ENCODE measurements around the gene FDPS. TPM values are rescaled to one million over a fixed set of nuclear protein-coding genes. Genes with fewer than 3 reads are reported as not detected.

FDPS gene
- total and polyA plus RNA-seq, 2 experiments from 2014 or later: 284 to 347 TPM

DNA sequence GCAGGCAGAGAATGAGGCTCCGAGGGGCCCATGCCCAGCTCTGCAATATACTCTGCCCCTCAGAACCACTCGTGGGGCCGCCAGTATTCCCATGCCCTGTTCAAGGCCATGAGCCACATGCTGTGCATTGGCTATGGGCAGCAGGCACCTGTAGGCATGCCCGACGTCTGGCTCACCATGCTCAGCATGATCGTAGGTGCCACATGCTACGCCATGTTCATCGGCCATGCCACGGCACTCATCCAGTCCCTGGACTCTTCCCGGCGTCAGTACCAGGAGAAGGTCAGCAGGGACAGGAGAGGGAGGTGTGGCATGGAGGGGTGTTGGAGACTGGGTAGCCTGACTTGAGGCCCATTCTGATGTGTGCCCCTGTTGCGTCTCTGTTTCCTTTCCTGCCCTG, 24.2 kb upstream of the FDPS start:
- 95% methylated on average over 12 of the region's 12 CpGs for WGBS (ENCODE audit: low lambda C conversion rate, missing lambda C conversion rate)
- Histone ChIP-seq H3K79me2 (no peaks in the 10 kb centered on the region), H3K9me2 (replicated peaks; ENCODE audit: insufficient read depth) (no peaks in the 10 kb centered on the region), H3K27me3 (no peaks in the 10 kb centered on the region), H4K20me1 (ENCODE audit: insufficient read depth, poor library complexity, severe bottlenecking) (no peaks in the 10 kb centered on the region), H3K4me2 (no peak overlapping the region), H3K9me3 (ENCODE audit: low read depth) (no peaks in the 10 kb centered on the region), H3K36me3 (replicated peaks; ENCODE audit: insufficient read depth, low read depth) (no peaks in the 10 kb centered on the region), H2AFZ (no peak overlapping the region), H3K4me3 (no peak overlapping the region), H3K27ac (no peak overlapping the region), H3K4me1 (ENCODE audit: insufficient read depth) (no peaks in the 10 kb centered on the region)
- TF ChIP-seq EZH2phosphoT487 (IDR thresholded peaks at IDR 0.05; ENCODE audit: low read depth, severe bottlenecking, unreplicated experiment) (no peak), EZH2 (IDR thresholded peaks at IDR 0.05; ENCODE audit: borderline replicate concordance) (no peak)
- TF ChIP-seq, protein P1, sequence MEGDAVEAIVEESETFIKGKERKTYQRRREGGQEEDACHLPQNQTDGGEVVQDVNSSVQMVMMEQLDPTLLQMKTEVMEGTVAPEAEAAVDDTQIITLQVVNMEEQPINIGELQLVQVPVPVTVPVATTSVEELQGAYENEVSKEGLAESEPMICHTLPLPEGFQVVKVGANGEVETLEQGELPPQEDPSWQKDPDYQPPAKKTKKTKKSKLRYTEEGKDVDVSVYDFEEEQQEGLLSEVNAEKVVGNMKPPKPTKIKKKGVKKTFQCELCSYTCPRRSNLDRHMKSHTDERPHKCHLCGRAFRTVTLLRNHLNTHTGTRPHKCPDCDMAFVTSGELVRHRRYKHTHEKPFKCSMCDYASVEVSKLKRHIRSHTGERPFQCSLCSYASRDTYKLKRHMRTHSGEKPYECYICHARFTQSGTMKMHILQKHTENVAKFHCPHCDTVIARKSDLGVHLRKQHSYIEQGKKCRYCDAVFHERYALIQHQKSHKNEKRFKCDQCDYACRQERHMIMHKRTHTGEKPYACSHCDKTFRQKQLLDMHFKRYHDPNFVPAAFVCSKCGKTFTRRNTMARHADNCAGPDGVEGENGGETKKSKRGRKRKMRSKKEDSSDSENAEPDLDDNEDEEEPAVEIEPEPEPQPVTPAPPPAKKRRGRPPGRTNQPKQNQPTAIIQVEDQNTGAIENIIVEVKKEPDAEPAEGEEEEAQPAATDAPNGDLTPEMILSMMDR (IDR thresholded peaks at IDR 0.05; ENCODE audit: poor library complexity): no peak
- DNase-seq (ENCODE audit: low spot score): no peak

DNA sequence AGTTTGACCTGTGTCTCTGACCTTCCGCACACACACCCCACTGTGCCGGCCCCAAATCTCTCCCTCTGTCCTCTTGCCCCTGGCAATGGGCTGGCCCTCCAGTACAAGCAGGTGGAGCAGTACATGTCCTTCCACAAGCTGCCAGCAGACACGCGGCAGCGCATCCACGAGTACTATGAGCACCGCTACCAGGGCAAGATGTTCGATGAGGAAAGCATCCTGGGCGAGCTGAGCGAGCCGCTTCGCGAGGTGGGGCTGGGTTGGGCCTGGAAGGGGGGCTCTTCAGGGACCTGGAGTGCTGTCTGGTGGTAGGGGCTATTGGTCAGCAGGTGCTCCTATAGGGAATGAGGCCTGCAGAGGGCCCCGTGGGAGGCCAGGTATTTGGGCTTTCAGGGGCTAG, 23.6 kb upstream of the FDPS start:
- H3K9me3 ChIP-seq (ENCODE audit: low read depth): no peaks in the 10 kb centered on the region

DNA sequence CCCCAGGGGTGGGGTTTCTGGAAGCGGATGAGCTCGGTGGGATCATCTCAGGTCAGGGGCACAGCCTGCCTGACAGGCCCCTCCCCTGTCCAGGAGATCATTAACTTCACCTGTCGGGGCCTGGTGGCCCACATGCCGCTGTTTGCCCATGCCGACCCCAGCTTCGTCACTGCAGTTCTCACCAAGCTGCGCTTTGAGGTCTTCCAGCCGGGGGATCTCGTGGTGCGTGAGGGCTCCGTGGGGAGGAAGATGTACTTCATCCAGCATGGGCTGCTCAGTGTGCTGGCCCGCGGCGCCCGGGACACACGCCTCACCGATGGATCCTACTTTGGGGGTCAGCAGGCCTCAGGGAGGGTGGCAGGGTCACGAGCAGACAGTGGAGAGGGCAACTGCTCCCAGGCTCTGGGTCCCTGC, 23.0 kb upstream of the FDPS start:
- H2AFZ ChIP-seq: no peak overlapping the region
- no peak for DNase-seq (ENCODE audit: low spot score)
- H3K9me2 ChIP-seq (replicated peaks; ENCODE audit: insufficient read depth): no peaks in the 10 kb centered on the region
- no peaks in the 10 kb centered on the region for H4K20me1 ChIP-seq (ENCODE audit: insufficient read depth, poor library complexity, severe bottlenecking)
- H3K9me3 ChIP-seq (ENCODE audit: low read depth): no peaks in the 10 kb centered on the region
- H3K4me1 ChIP-seq (ENCODE audit: insufficient read depth): no peaks in the 10 kb centered on the region
- no peak overlapping the region for H3K27ac ChIP-seq
- no peak overlapping the region for H3K4me2 ChIP-seq
- H3K36me3 ChIP-seq (replicated peaks; ENCODE audit: insufficient read depth, low read depth): no peaks in the 10 kb centered on the region
- WGBS (ENCODE audit: low lambda C conversion rate, missing lambda C conversion rate): 90% methylated on average over 18 of the region's 18 CpGs
- TF ChIP-seq, protein P1 (IDR thresholded peaks at IDR 0.05; ENCODE audit: poor library complexity): no peak
- TF ChIP-seq EZH2 (IDR thresholded peaks at IDR 0.05; ENCODE audit: borderline replicate concordance) (no peak), EZH2phosphoT487 (IDR thresholded peaks at IDR 0.05; ENCODE audit: low read depth, severe bottlenecking, unreplicated experiment) (no peak)
- H3K4me3 ChIP-seq: no peak overlapping the region
- no peaks in the 10 kb centered on the region for H3K27me3 ChIP-seq
- H3K79me2 ChIP-seq: no peaks in the 10 kb centered on the region

More for the DNA sequence above, 23.6 kb upstream of the FDPS start:
- WGBS (ENCODE audit: low lambda C conversion rate, missing lambda C conversion rate): 96% methylated on average over 14 of the region's 14 CpGs
- Histone ChIP-seq H3K4me1 (ENCODE audit: insufficient read depth) (no peaks in the 10 kb centered on the region), H3K27me3 (no peaks in the 10 kb centered on the region), H3K79me2 (no peaks in the 10 kb centered on the region), H4K20me1 (ENCODE audit: insufficient read depth, poor library complexity, severe bottlenecking) (no peaks in the 10 kb centered on the region), H3K36me3 (replicated peaks; ENCODE audit: insufficient read depth, low read depth) (no peaks in the 10 kb centered on the region), H3K27ac (no peak overlapping the region), H3K9me2 (replicated peaks; ENCODE audit: insufficient read depth) (no peaks in the 10 kb centered on the region), H3K4me2 (no peak overlapping the region), H2AFZ (no peak overlapping the region), H3K4me3 (no peak overlapping the region)
- no peak for DNase-seq (ENCODE audit: low spot score)
- TF ChIP-seq EZH2phosphoT487 (IDR thresholded peaks at IDR 0.05; ENCODE audit: low read depth, severe bottlenecking, unreplicated experiment) (no peak), EZH2 (IDR thresholded peaks at IDR 0.05; ENCODE audit: borderline replicate concordance) (no peak)
- TF ChIP-seq, protein P1 (IDR thresholded peaks at IDR 0.05; ENCODE audit: poor library complexity): no peak

DNA sequence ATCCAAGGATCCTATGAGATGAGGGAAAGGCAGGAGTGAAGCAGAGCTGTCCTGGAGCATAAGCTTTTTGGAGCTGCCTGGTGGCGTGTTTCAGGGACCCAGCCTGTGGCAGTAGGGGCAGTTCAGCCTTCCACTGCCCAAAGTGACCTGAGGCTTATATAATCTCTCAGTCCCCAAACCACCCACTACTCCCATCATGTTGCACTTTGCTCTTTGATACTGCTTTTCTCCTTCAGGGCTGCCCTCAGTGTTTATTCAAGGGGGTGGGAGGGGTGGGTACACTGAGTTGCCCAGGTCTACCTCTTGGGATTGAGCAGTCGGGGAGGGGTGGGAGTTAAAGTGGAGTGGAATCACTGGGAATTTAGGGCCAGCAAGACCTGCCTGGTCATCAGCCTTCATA, 22.1 kb upstream of the FDPS start:
- Histone ChIP-seq H3K27me3 (no peaks in the 10 kb centered on the region), H3K27ac (no peak overlapping the region), H3K4me1 (ENCODE audit: insufficient read depth) (no peaks in the 10 kb centered on the region), H3K36me3 (replicated peaks; ENCODE audit: insufficient read depth, low read depth) (no peaks in the 10 kb centered on the region), H3K79me2 (no peaks in the 10 kb centered on the region), H2AFZ (no peak overlapping the region), H3K9me3 (ENCODE audit: low read depth) (no peaks in the 10 kb centered on the region), H3K4me2 (no peak overlapping the region), H4K20me1 (ENCODE audit: insufficient read depth, poor library complexity, severe bottlenecking) (no peaks in the 10 kb centered on the region), H3K9me2 (replicated peaks; ENCODE audit: insufficient read depth) (no peaks in the 10 kb centered on the region), H3K4me3 (no peak overlapping the region)
- no peak for DNase-seq (ENCODE audit: low spot score)
- WGBS (ENCODE audit: low lambda C conversion rate, missing lambda C conversion rate): 75% methylated on average over 2 of the region's 2 CpGs
- TF ChIP-seq EZH2phosphoT487 (IDR thresholded peaks at IDR 0.05; ENCODE audit: low read depth, severe bottlenecking, unreplicated experiment) (no peak), EZH2 (IDR thresholded peaks at IDR 0.05; ENCODE audit: borderline replicate concordance) (no peak)
